HG03521 (cell line): Measurements from ENCODE around the gene MYLK.
"Not testable (repeated sequence)": the region's sequence is repeated elsewhere in the genome, so short reads cannot be mapped to it uniquely, and the experiment has no call there.

ENCODE experiments used
- ATAC-seq: cut with Tn5 transposase; IDR thresholded peaks from one replicate; pipeline ENCODE4 v1.9.1; 2021; ENCODE audit warnings: mild to moderate bottlenecking, moderate library complexity; ENCODE audit not compliant: unreplicated experiment

The MYLK gene

GRCh38 chr3:123606527-123606926 lies 277.6 kb downstream of the MYLK start:
- no peak for ATAC-seq

GRCh38 chr3:123605789-123606234 lies 278.3 kb downstream of the MYLK start:
- ATAC-seq: peak; percentile 45

- not testable (repeated sequence) for ATAC-seq
Measured at GRCh38 chr3:123603153-123603552, 281.0 kb downstream of the MYLK start.

GRCh38 chr3:123602325-123602724 lies 281.8 kb downstream of the MYLK start:
- no peak for ATAC-seq

- ATAC-seq: not testable (repeated sequence)
Measured at GRCh38 chr3:123600863-123601262, 283.3 kb downstream of the MYLK start.

- ATAC-seq: no peak
Measured at GRCh38 chr3:123597561-123597960, 286.6 kb downstream of the MYLK start.

GRCh38 chr3:123595396-123596180 lies 288.5 kb downstream of the MYLK start:
- ATAC-seq: no peak

GRCh38 chr3:123593381-123593780 lies 290.8 kb downstream of the MYLK start:
- ATAC-seq: no peak

- no peak for ATAC-seq
Measured at GRCh38 chr3:123590685-123591450, 293.3 kb downstream of the MYLK start.

- no peak for ATAC-seq
Measured at GRCh38 chr3:123587401-123587800, 296.7 kb downstream of the MYLK start.

GRCh38 chr3:123586968-123587367 lies 297.2 kb downstream of the MYLK start:
- ATAC-seq: no peak

- ATAC-seq: no peak
Measured at GRCh38 chr3:123586131-123586530, 298.0 kb downstream of the MYLK start.

GRCh38 chr3:123584988-123585937 lies 298.9 kb downstream of the MYLK start, which contains the start of gene HACD2:
Gene HACD2 (minus strand): TSS chr3:123585053. CDS start chr3:123585027, 26 bp downstream.
- peak; percentile 95 for ATAC-seq

- ATAC-seq: peak; percentile 33
Measured at GRCh38 chr3:123584284-123584987, 299.7 kb downstream of the MYLK start.

GRCh38 chr3:123583561-123583960 lies 300.6 kb downstream of the MYLK start:
- ATAC-seq: no peak

- no peak for ATAC-seq
Measured at GRCh38 chr3:123582315-123582714, 301.8 kb downstream of the MYLK start.

- ATAC-seq: no peak
Measured at GRCh38 chr3:123576122-123576521, 308.0 kb downstream of the MYLK start.

GRCh38 chr3:123571973-123572365 lies 312.2 kb downstream of the MYLK start:
- no peak for ATAC-seq

- ATAC-seq: no peak
Measured at GRCh38 chr3:123571264-123571972, 312.7 kb downstream of the MYLK start.

- no peak for ATAC-seq
Measured at GRCh38 chr3:123568875-123569274, 315.3 kb downstream of the MYLK start.
